Activated CD4-positive, alpha-beta T cell treated with anti-CD3 and anti-CD28 coated beads, Interleukin-2, amount 10 ng/mL, durations not matched to agents 24 days and 14 days (primary cell): ENCODE data around the gene TARS2. TPM values are rescaled to one million over a fixed set of nuclear protein-coding genes. Genes with fewer than 3 reads are reported as not detected.
A peak's percentile ranks its signal among the peaks of the same experiment; 100 is the strongest.

ENCODE experiments used
- DNase-seq: peaks from one replicate; pipeline ENCODE4 v3.0.0; 2022
- H3K27ac Mint-ChIP-seq: one replicate; pipeline ENCODE4 v1.8.0; 2022; ENCODE audit warnings: mild to moderate bottlenecking, mixed read lengths
- H3K27me3 Mint-ChIP-seq: one replicate; pipeline ENCODE4 v1.8.0; 2022; ENCODE audit warnings: mixed read lengths
- H3K36me3 Mint-ChIP-seq: one replicate; pipeline ENCODE4 v1.8.0; 2022; ENCODE audit warnings: low read depth, mild to moderate bottlenecking, mixed read lengths
- H3K4me1 Mint-ChIP-seq: one replicate; pipeline ENCODE4 v1.8.0; 2021; ENCODE audit warnings: mixed read lengths
- H3K4me3 Mint-ChIP-seq: one replicate; pipeline ENCODE4 v1.8.0; 2022; ENCODE audit warnings: mild to moderate bottlenecking, moderate library complexity, mixed read lengths
- H3K9me3 Mint-ChIP-seq: one replicate; pipeline ENCODE4 v1.8.0; 2021; ENCODE audit warnings: mixed read lengths
- intact Hi-C: fragments of 100-400 bp; cut with micrococcal nuclease; formaldehyde crosslinking; loops from one replicate; pipeline ENCODE4 v1.15.1; 2023
- total RNA-seq: library from RNA; stranded (reverse); gene quantifications from 2 replicates; pipeline ENCODE4 v1.2.3, GENCODE V29; 2022

TARS2 gene, protein sequence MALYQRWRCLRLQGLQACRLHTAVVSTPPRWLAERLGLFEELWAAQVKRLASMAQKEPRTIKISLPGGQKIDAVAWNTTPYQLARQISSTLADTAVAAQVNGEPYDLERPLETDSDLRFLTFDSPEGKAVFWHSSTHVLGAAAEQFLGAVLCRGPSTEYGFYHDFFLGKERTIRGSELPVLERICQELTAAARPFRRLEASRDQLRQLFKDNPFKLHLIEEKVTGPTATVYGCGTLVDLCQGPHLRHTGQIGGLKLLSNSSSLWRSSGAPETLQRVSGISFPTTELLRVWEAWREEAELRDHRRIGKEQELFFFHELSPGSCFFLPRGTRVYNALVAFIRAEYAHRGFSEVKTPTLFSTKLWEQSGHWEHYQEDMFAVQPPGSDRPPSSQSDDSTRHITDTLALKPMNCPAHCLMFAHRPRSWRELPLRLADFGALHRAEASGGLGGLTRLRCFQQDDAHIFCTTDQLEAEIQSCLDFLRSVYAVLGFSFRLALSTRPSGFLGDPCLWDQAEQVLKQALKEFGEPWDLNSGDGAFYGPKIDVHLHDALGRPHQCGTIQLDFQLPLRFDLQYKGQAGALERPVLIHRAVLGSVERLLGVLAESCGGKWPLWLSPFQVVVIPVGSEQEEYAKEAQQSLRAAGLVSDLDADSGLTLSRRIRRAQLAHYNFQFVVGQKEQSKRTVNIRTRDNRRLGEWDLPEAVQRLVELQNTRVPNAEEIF
- 68.8 and 77.4 TPM in 2 replicates for total RNA-seq

DNA sequence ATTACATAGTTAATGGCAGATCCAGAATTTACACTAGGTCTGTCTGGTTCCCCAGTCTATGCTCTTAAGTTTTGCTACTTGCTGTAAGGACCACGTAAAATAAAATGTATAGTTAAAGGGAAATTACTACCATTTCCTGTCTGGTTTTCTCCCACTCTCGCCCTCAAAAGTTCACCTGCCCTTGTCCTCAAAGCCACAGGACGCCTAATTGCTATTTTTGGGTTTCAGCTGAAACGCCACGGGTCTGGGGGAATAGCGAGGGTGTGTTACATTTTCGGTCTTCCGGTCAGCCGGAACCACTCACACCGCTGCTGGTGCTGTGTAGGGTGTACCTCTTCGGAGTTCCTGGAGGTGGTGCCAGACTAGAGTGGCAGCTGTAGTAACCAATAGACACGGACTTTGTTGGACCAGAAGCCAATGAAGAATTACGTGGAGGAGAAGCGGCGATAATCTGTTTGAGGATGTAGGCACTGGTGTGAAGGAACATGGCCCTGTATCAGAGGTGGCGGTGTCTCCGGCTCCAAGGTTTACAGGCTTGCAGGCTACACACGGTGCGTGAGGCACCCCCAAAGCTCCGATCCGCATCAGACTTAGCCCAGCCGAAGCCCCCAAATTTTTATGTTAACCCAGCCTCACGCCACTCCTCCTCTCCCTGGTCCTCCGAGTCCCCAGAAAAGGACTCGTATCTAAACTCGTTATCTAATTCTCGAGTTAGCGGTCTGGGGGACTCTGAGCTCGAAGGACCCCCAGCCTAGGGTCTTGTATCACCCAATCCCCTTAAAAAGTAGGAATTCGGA is at the start of gene TARS2:
Gene TARS2 (plus strand): TSS at position 454 of the 797 bp plus-strand sequence. CDS start 32 bp downstream, at position 486.
- intact Hi-C loops = loop anchor here (1.0 to 10.0 kb wide), 7 partner anchors 28 to 518 kb away; partner anchors contain the start of genes APH1A, CERS2, FALEC and MINDY1
- peak; percentile 99 for DNase-seq
- Mint-ChIP-seq H3K36me3 (peaks cover 26% of the 10 kb centered on the region), H3K4me1 (peaks cover 21% of the 10 kb centered on the region), H3K27ac (peak within 1 kb of the TSS; percentile 97), H3K27me3 (no peaks in the 10 kb centered on the region), H3K4me3 (peak within 1 kb of the TSS; percentile 87), H3K9me3 (no peaks in the 10 kb centered on the region)

DNA sequence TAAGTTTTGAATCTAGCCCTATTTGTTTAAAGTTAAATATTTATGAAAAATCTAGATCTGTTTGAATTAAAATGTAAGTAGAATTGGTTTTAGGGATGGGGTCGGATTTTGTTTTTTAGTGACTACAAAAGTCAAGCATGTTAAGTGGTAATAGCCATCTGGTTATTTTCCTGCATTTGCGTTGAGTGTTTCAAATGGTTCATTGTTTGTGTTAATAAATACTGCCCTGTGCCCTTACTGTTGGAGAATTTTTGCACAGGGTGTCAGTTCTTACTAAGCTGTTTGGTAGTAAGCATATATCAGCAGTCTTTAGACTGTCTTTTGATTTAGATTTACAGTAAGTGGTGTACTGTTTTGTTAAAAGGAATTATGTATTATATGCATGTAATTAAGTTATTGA is 46.1 kb upstream of the TARS2 start:
- no peaks in the 10 kb centered on the region for H3K27me3 Mint-ChIP-seq
- peaks cover 7% of the 10 kb centered on the region for H3K4me1 Mint-ChIP-seq
- intact Hi-C loops = no loop called here
- no peaks in the 10 kb centered on the region for H3K9me3 Mint-ChIP-seq
- H3K36me3 Mint-ChIP-seq = peaks cover 27% of the 10 kb centered on the region
- no peak overlapping the region for H3K4me3 Mint-ChIP-seq
- H3K27ac Mint-ChIP-seq = no peak overlapping the region
- no peak for DNase-seq

DNA sequence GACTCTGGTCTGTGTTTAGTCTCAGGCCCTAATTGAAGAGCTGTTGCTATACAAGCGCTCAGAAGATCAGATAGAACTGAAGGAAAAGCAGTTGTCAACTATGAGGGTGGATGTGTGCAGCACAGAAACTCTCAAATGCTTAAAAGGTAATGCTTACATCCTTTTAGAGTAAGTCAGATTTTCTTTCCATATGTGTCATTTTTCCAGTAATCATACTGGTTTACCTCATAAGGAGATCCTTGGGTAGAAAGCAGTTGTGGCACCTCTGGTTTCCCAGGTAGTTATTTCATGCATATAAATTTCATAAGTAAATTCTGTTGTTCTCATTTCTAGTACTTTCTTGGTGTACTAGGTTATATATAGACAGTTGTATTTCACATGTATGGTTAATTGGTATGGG is 43.0 kb upstream of the TARS2 start:
- H3K4me3 Mint-ChIP-seq = no peak overlapping the region
- no peak for DNase-seq
- peaks cover 7% of the 10 kb centered on the region for H3K4me1 Mint-ChIP-seq
- H3K27ac Mint-ChIP-seq = peak overlapping the region; percentile 56
- no peaks in the 10 kb centered on the region for H3K27me3 Mint-ChIP-seq
- H3K36me3 Mint-ChIP-seq = peaks cover 38% of the 10 kb centered on the region
- no peaks in the 10 kb centered on the region for H3K9me3 Mint-ChIP-seq
- intact Hi-C loops = no loop called here

DNA sequence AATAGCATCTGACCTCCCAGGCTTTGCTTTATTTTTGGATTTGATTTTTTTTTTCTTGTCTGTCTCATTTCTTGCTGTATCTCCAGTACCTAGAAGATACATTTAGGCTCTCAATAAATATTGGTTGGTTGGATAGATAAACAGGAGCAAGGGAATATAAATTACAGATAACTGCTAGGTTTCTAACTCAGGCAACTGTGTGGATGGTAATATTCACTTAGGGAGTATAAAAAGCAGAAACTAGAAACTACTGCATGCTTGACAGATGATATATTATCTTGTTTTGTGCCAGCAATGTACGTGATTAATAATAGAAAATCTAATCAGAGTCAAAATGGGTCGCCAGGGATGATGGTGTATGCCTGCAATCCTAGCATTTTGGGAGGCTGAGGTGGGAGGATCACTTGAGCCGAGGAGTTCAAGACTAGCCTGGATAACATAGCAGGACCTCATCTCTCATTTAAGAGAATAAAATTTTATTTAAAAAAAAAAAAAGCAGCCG is 31.0 kb upstream of the TARS2 start:
- H3K4me1 Mint-ChIP-seq = no peaks in the 10 kb centered on the region
- no peaks in the 10 kb centered on the region for H3K27me3 Mint-ChIP-seq
- no peaks in the 10 kb centered on the region for H3K9me3 Mint-ChIP-seq
- H3K36me3 Mint-ChIP-seq = peaks cover 18% of the 10 kb centered on the region
- no peak overlapping the region for H3K27ac Mint-ChIP-seq
- H3K4me3 Mint-ChIP-seq = no peak overlapping the region
- DNase-seq = no peak
- intact Hi-C loops = no loop called here

DNA sequence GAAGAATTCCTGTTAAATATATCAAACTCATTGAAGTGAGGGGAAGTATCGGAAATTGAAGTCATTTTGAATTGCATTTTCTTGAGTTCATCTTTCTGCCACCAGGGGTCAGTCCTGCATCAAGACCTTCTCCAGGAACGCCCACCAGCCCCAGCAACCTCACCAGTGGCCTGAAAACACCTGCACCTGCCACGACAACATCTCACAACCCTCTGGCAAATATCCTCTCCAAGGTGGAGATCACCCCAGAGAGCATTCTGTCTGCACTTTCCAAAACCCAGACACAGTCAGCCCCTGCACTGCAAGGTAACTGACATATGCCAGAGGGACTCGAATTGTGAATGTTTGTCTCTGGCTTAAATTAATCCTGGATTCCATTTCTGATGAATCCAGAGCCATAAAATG is 22.8 kb upstream of the TARS2 start:
- Mint-ChIP-seq H3K4me1 (peaks cover 2% of the 10 kb centered on the region), H3K27me3 (no peaks in the 10 kb centered on the region), H3K36me3 (peaks cover 16% of the 10 kb centered on the region), H3K4me3 (no peak overlapping the region), H3K9me3 (no peaks in the 10 kb centered on the region), H3K27ac (no peak overlapping the region)
- intact Hi-C loops = loop anchor here (1.0 to 5.0 kb wide), 3 partner anchors 68 to 158 kb away; no protein-coding TSS in a partner anchor
- peak; percentile 90 for DNase-seq

DNA sequence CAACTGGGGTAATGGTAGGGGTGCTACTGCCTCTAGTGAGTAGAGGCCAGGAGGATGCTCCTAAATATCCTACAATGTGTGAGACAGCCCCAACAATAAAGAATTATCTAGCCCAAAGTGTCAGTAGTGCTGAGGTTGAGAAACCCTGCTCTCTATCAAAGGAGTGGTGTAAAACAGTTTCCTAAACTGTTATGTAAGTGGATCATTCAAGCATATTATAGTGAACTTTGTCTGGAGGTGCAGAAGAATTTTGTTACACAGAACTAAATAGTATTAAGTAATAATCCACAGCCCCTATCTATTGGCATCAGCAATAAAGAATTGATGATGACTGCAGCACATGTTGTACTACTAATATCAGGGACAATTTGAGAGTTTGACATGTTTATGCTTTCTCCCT is 20.3 kb upstream of the TARS2 start:
- Mint-ChIP-seq H3K27ac (no peak overlapping the region), H3K4me1 (peaks cover 2% of the 10 kb centered on the region), H3K36me3 (peaks cover 32% of the 10 kb centered on the region), H3K4me3 (no peak overlapping the region), H3K9me3 (no peaks in the 10 kb centered on the region), H3K27me3 (no peaks in the 10 kb centered on the region)
- DNase-seq = no peak
- intact Hi-C loops = no loop called here

DNA sequence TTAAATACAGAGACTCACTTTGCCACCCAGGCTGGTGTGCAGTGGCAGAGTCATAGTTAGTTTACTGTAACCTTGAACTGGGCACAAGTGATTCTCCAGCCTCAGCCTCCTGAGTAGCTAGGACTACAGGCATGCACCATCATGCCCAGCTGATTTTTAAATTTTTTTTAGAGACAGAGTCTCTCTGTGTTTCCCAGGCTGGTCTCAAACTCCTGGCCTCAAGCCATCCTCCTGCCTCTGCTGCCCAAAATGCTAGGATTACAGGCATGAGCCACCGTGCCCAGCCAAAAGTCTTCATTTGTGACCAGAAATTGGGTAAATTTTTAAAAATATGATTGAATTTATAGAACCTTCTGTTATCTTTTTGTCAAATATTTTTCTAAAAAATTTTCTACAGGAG is 17.9 kb upstream of the TARS2 start:
- H3K27me3 Mint-ChIP-seq = no peaks in the 10 kb centered on the region
- H3K4me1 Mint-ChIP-seq = peaks cover 2% of the 10 kb centered on the region
- no peaks in the 10 kb centered on the region for H3K9me3 Mint-ChIP-seq
- intact Hi-C loops = no loop called here
- H3K27ac Mint-ChIP-seq = no peak overlapping the region
- H3K36me3 Mint-ChIP-seq = peaks cover 39% of the 10 kb centered on the region
- no peak overlapping the region for H3K4me3 Mint-ChIP-seq
- no peak for DNase-seq

DNA sequence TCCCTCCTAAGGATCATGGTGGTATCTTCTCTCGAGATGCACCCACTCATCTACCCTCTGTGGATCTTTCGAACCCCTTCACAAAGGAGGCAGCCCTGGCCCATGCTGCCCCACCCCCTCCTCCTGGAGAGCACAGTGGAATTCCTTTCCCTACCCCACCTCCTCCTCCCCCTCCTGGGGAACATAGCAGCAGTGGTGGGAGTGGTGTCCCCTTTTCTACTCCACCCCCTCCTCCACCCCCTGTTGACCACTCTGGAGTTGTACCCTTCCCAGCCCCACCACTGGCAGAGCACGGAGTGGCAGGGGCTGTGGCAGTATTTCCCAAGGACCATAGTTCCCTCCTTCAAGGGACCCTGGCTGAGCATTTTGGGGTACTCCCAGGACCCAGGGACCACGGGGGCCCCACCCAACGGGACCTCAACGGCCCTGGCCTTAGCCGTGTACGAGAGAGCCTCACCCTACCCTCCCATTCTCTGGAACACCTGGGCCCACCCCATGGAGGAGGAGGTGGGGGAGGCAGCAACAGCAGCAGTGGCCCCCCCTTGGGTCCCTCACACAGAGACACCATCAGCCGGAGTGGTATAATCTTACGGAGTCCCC is 14.5 kb upstream of the TARS2 start:
- DNase-seq = no peak
- Mint-ChIP-seq H3K27ac (no peak overlapping the region), H3K36me3 (peaks cover 31% of the 10 kb centered on the region), H3K9me3 (no peaks in the 10 kb centered on the region), H3K4me1 (peaks cover 5% of the 10 kb centered on the region), H3K27me3 (no peaks in the 10 kb centered on the region), H3K4me3 (no peak overlapping the region)
- intact Hi-C loops = no loop called here

DNA sequence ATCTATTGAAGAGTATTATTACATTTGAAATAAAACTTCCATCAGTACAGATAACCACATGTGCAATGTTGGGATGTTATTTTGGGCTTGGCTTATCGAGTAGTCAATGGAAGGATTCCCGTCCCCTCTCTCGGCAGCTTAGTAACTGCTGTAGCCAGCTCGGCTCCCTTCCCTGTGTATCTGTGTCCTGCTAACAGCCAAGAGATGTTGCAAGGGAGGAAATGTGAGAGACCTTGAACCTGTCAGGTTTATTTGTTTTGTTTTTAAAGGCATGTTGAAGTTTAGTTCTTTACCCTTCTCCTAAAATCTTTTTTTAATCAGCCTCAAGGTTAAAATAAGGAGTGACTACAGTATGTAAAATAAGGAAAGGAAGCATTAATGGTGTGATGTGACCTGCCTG is 13.6 kb upstream of the TARS2 start:
- H3K9me3 Mint-ChIP-seq = no peaks in the 10 kb centered on the region
- H3K36me3 Mint-ChIP-seq = peaks cover 30% of the 10 kb centered on the region
- peaks cover 5% of the 10 kb centered on the region for H3K4me1 Mint-ChIP-seq
- intact Hi-C loops = no loop called here
- H3K27ac Mint-ChIP-seq = no peak overlapping the region
- DNase-seq = no peak
- no peak overlapping the region for H3K4me3 Mint-ChIP-seq
- H3K27me3 Mint-ChIP-seq = no peaks in the 10 kb centered on the region

DNA sequence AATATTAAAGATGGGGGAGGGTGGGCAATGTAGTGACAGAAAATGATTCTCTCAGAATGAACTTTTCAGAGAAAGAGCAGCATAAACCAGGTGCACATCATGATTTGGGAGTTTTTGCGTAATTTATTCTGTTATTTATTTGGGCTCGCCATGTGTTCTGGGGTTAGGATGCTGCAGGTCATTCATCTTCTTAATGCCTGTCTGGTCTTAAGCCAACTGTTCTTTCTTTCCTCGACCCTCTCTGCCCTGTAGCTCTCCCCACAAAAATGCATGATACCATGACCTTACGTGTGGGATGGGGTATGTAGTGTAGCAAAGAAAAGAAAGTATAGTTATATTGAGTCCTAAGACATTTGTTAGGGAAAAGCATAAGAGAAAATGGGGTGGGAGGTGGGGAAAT is 12.3 kb upstream of the TARS2 start:
- intact Hi-C loops = no loop called here
- Mint-ChIP-seq H3K27me3 (peaks cover 2% of the 10 kb centered on the region), H3K4me3 (no peak overlapping the region), H3K9me3 (no peaks in the 10 kb centered on the region), H3K36me3 (peaks cover 28% of the 10 kb centered on the region), H3K27ac (no peak overlapping the region), H3K4me1 (peaks cover 5% of the 10 kb centered on the region)
- no peak for DNase-seq

DNA sequence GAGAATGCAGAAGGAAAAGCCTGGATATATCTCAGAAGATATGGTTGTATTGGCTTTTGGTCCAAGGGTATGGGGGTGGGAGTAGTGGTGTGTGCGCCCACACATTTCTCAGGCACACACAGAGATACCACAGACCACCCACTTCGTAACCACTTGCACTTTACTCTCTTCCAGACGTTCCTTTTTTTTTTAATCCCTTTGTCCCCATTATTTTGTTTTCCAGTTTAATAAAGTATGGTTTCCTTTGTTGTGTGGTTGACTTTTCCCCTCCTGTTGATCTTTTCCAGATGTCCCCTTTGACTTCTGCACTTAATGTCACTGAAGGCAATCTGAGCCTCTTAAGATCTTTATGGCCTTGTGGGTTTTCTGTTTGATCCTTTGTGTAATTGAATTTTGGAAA is 10.5 kb upstream of the TARS2 start:
- no peak for DNase-seq
- Mint-ChIP-seq H3K27me3 (peaks cover 3% of the 10 kb centered on the region), H3K4me1 (peaks cover 5% of the 10 kb centered on the region), H3K36me3 (peaks cover 11% of the 10 kb centered on the region), H3K27ac (no peak overlapping the region), H3K4me3 (no peak overlapping the region), H3K9me3 (no peaks in the 10 kb centered on the region)
- intact Hi-C loops = no loop called here

DNA sequence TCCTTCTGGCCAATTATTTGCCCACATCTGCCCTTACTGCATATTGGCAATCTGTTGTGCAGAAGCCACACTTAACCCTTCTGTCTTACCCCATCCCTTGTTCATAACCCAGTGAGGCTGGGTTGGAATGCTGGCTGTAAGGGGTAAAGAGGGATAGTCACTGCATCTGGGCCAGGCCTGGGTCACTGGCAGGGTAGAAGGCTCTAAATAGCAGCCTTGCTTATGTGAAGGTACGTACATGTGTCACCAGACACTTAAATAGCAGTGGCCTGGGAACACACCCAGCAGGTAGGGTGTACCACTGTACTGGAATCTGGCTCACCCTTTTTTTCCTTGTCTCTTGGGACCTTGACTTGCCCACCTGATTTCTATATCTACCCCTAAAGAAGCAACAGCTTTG is 9.9 kb upstream of the TARS2 start:
- Mint-ChIP-seq H3K4me3 (no peak overlapping the region), H3K27me3 (peaks cover 3% of the 10 kb centered on the region), H3K9me3 (no peaks in the 10 kb centered on the region), H3K27ac (no peak overlapping the region), H3K36me3 (peaks cover 5% of the 10 kb centered on the region), H3K4me1 (peaks cover 5% of the 10 kb centered on the region)
- intact Hi-C loops = no loop called here
- no peak for DNase-seq

DNA sequence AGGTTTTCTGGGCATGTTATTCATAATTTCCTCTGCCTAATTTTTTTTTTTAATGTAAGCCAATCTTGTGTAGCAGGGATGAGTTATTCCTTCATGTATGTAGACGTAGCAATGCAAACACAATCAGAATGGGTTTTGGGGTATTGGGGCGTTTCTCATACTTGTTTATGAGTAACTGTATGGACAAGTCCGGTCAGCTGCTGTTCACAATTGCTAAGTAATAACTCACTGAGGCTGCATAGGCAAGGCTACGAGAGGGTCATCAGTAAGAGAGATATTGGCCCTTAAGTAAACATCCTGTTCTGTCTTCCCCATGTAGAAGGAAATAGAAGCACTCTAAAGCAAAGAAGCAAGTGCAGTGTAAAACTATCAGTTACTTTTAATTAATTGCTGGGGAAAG is 9.5 kb upstream of the TARS2 start:
- no peak for DNase-seq
- H3K9me3 Mint-ChIP-seq = no peaks in the 10 kb centered on the region
- peaks cover 3% of the 10 kb centered on the region for H3K27me3 Mint-ChIP-seq
- peaks cover 2% of the 10 kb centered on the region for H3K36me3 Mint-ChIP-seq
- no peak overlapping the region for H3K27ac Mint-ChIP-seq
- no peak overlapping the region for H3K4me3 Mint-ChIP-seq
- H3K4me1 Mint-ChIP-seq = peaks cover 5% of the 10 kb centered on the region
- intact Hi-C loops = no loop called here
